Stomach (tissue), 4 donors: ENCODE measurements around the gene B4GALT5.

ENCODE experiments used
- POLR2A ChIP-seq, 4 donors: fragments of 450-650 bp; IDR thresholded peaks; one replicate each; pipeline ENCODE4 v1.6.1; 2016; ENCODE audit warnings: antibody characterized with exemption in 4 of 4, control low read depth in 2 of 4, mild to moderate bottlenecking in 1 of 4, moderate library complexity in 1 of 4
- POLR2AphosphoS5 ChIP-seq, 3 donors: sonication (generic); formaldehyde crosslinking; IDR thresholded peaks; one replicate each; pipeline ENCODE4 v1.6.1; 2016; ENCODE audit warnings: antibody characterized with exemption in 3 of 3

DNA sequence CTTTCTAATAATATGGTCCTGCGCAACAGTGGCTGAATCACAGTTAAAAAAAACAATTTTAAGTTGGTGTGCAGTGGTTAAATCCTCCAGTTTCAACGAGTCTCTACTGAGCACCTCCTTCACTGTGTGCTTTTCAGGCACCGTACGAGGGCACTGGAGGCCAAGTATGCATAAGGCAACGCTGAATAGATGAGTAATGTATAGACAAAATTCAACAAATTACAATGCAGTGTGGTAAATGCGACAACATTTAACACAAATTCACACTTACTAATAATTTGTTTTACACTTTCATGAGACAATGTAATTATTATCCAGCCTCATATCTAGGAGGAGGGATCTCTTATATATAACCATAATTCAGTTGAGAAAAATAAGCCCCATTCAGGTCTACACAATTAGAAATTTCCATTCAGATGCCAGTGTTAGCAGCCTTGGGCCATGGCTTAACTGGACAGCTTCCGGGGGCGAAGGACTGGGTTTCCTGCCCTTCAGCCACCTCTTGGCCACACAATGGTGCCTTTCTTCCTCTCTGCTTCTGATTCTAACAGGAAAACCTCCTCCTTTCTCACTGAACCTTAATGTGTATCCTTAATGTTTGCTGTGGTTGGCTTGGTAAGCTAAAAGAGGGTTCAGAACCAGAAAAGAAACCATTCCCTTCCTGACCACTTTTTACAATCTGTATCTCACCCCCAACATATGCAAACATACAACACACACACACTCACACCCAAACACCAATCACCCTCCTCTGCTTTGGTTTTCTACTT is 51.9 kb downstream of the B4GALT5 start:
- TF ChIP-seq POLR2AphosphoS5 (IDR thresholded peaks at IDR 0.05): no peak
- TF ChIP-seq POLR2A (IDR thresholded peaks at IDR 0.05): no peak
